HG02852 (cell line): Measurements from ENCODE around the gene KRTAP24-1.

Experiments used
- ATAC-seq: cut with Tn5 transposase; IDR thresholded peaks from one replicate; pipeline ENCODE4 v1.9.1; 2021; ENCODE audit warnings: mild to moderate bottlenecking, moderate library complexity; ENCODE audit not compliant: unreplicated experiment

KRTAP24-1 gene

GRCh38 chr21:30234643-30235042 lies 48.1 kb downstream of the KRTAP24-1 start:
- ATAC-seq = no peak

- no peak for ATAC-seq
Observed at GRCh38 chr21:30234050-30234449, 48.7 kb downstream of the KRTAP24-1 start.

- ATAC-seq = no peak
Observed at GRCh38 chr21:30233228-30234020, 49.3 kb downstream of the KRTAP24-1 start.

- ATAC-seq = no peak
Observed at GRCh38 chr21:30232011-30232410, 50.7 kb downstream of the KRTAP24-1 start.
